HEK293T (cell line): ENCODE measurements around the gene C11orf24.

Experiments
- ARNT ChIP-seq: fragments of 450-650 bp; IDR thresholded peaks from 2 replicates; pipeline ENCODE4 v1.6.1; 2017; ENCODE audit warnings: mild to moderate bottlenecking
- BHLHE40 ChIP-seq: fragments of 450-650 bp; IDR thresholded peaks from 2 replicates; pipeline ENCODE4 v1.6.1; 2016; ENCODE audit warnings: mild to moderate bottlenecking, moderate library complexity, borderline replicate concordance
- ELF4 ChIP-seq: fragments of 450-650 bp; IDR thresholded peaks from 2 replicates; pipeline ENCODE4 v1.6.1; 2017; ENCODE audit warnings: antibody characterized with exemption
- FOXA1 ChIP-seq: fragments of 450-650 bp; IDR thresholded peaks from 2 replicates; pipeline ENCODE4 v1.6.1; 2016; ENCODE audit warnings: mild to moderate bottlenecking
- FOXK2 ChIP-seq: fragments of 450-650 bp; IDR thresholded peaks from 2 replicates; pipeline ENCODE4 v1.6.1; 2016; ENCODE audit warnings: mild to moderate bottlenecking
- FOXM1 ChIP-seq: fragments of 450-650 bp; IDR thresholded peaks from 2 replicates; pipeline ENCODE4 v1.6.1; 2017; ENCODE audit warnings: mild to moderate bottlenecking, borderline replicate concordance
- HDGF ChIP-seq: fragments of 450-650 bp; IDR thresholded peaks from 2 replicates; pipeline ENCODE4 v1.6.1; 2017; ENCODE audit warnings: antibody characterized with exemption, borderline replicate concordance
- LEF1 ChIP-seq: fragments of 450-650 bp; IDR thresholded peaks from 2 replicates; pipeline ENCODE4 v1.6.1; 2017; ENCODE audit warnings: mild to moderate bottlenecking, borderline replicate concordance
- NFRKB ChIP-seq: fragments of 450-650 bp; IDR thresholded peaks from 2 replicates; pipeline ENCODE4 v1.6.1; 2016; ENCODE audit warnings: mild to moderate bottlenecking, moderate library complexity
- SP1 ChIP-seq: fragments of 450-650 bp; IDR thresholded peaks from 2 replicates; pipeline ENCODE4 v1.6.1; 2017
- SUZ12 ChIP-seq: fragments of 450-650 bp; IDR thresholded peaks from 2 replicates; pipeline ENCODE4 v1.6.1; 2016; ENCODE audit warnings: mild to moderate bottlenecking
- TARDBP ChIP-seq: fragments of 450-650 bp; IDR thresholded peaks from 2 replicates; pipeline ENCODE4 v1.6.1; 2016

DNA sequence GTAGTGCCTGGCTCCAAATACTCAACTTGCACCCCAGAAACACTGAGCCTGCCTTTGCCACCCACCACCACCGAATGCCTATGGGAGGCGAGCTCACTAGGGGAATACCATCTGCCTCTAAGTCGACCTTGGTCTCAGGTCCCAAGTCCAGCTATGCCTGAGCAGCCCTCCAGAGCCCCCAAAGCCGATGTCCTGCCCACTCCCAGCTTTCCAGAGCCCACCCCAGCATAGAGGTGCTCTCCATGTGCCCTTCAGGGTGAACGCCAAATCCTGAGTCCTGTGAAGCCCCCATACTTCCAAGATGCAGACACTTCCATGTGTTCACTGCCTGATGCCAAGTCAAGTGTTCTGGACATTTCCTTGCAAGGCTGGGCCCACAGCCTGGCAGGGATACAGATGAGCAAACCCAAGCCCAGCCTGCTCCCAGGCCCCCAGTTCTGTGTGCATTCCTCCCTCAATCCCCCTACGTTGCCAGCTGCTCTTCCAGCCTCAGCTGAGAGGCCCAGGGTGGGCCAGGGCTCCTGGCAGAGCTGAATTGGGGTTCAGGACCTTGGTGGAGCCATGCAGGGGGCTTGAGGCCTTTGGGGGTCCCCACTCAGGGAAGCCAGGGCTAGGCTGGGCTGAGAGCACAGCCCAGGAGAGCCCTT lies 56.1 kb downstream of the C11orf24 start:
- TF ChIP-seq FOXA1 (no peak), HDGF (no peak), ARNT (no peak), TARDBP (no peak), BHLHE40 (no peak), NFRKB (no peak), FOXK2 (no peak), ELF4 (no peak), LEF1 (no peak), SP1 (no peak), SUZ12 (no peak), FOXM1 (no peak)
